IPS DF 6.9 (cell line): ENCODE data around the gene MATK.

ENCODE experiments used
- DNase-seq: peaks from one replicate; pipeline ENCODE4 v3.0.0-alpha.2; 2013; ENCODE audit warnings: low read depth, low spot score
- H3K27ac ChIP-seq: one replicate; pipeline ENCODE4 v1.5.1; 2013; ENCODE audit warnings: low read length, control low read depth
- H3K27me3 ChIP-seq: 2 replicates; pipeline ENCODE4 v1.6.1; 2013; ENCODE audit warnings: mild to moderate bottlenecking, low read length; ENCODE audit not compliant: control insufficient read depth, insufficient read depth
- H3K36me3 ChIP-seq: 2 replicates; pipeline ENCODE4 v1.6.1; 2013; ENCODE audit warnings: low read length; ENCODE audit not compliant: control insufficient read depth, insufficient read depth
- H3K4me1 ChIP-seq: 2 replicates; pipeline ENCODE4 v1.6.1; 2013; ENCODE audit warnings: low read length; ENCODE audit not compliant: control insufficient read depth, insufficient read depth
- H3K4me3 ChIP-seq: 2 replicates; pipeline ENCODE4 v1.5.1; 2013; ENCODE audit warnings: mild to moderate bottlenecking, low read length
- H3K9me3 ChIP-seq: 2 replicates; pipeline ENCODE4 v1.6.1; 2013; ENCODE audit warnings: low read length, inconsistent platforms; ENCODE audit not compliant: control insufficient read depth, insufficient read depth
- WGBS: extraction: QIAGEN DNeasy Blood & Tissue Kit; methylation state at CpG from one replicate; pipeline ENCODE4 v1.1.7; 2013; ENCODE audit warnings: mixed read lengths, missing lambda C conversion rate; ENCODE audit not compliant: insufficient read length, insufficient coverage; 5-methylcytosine and 5-hydroxymethylcytosine counted together

The MATK gene

GRCh38 chr19:3804429-3804828, 18.2 kb upstream of the MATK start:
- no peak overlapping the region for H3K27ac ChIP-seq
- DNase-seq, result no peak
- no peaks in the 10 kb centered on the region for H3K27me3 ChIP-seq
- H3K36me3 ChIP-seq, result no peaks in the 10 kb centered on the region
- no CpG with 5 or more reads among the region's 13 CpGs for WGBS
- no peaks in the 10 kb centered on the region for H3K9me3 ChIP-seq
- H3K4me1 ChIP-seq, result no peaks in the 10 kb centered on the region
- H3K4me3 ChIP-seq, result no peak overlapping the region

GRCh38 chr19:3803986-3804385, 17.8 kb upstream of the MATK start:
- H3K36me3 ChIP-seq, result no peaks in the 10 kb centered on the region
- WGBS, result no CpG with 5 or more reads among the region's 10 CpGs
- H3K27me3 ChIP-seq, result no peaks in the 10 kb centered on the region
- no peak overlapping the region for H3K27ac ChIP-seq
- no peak for DNase-seq
- no peaks in the 10 kb centered on the region for H3K4me1 ChIP-seq
- H3K4me3 ChIP-seq, result no peak overlapping the region
- H3K9me3 ChIP-seq, result no peaks in the 10 kb centered on the region

GRCh38 chr19:3803114-3803888, 17.1 kb upstream of the MATK start:
- Histone ChIP-seq H3K4me3 (no peak overlapping the region), H3K27me3 (no peaks in the 10 kb centered on the region), H3K27ac (no peak overlapping the region), H3K9me3 (no peaks in the 10 kb centered on the region), H3K36me3 (no peaks in the 10 kb centered on the region), H3K4me1 (no peaks in the 10 kb centered on the region)
- no peak for DNase-seq
- no CpG with 5 or more reads among the region's 24 CpGs for WGBS

GRCh38 chr19:3801412-3802096, 15.4 kb upstream of the MATK start:
- Histone ChIP-seq H3K27ac (no peak overlapping the region), H3K4me1 (no peaks in the 10 kb centered on the region), H3K4me3 (peak overlapping the region; percentile 13; the same call in 1 of the 2 replicates), H3K36me3 (no peaks in the 10 kb centered on the region), H3K27me3 (no peaks in the 10 kb centered on the region), H3K9me3 (no peaks in the 10 kb centered on the region; the same call in 1 of the 2 replicates)
- DNase-seq, result no peak
- WGBS, result no CpG with 5 or more reads among the region's 46 CpGs

- WGBS, result no CpG with 5 or more reads among the region's 21 CpGs
- Histone ChIP-seq H3K4me1 (no peaks in the 10 kb centered on the region), H3K4me3 (peak overlapping the region; percentile 13; the same call in 1 of the 2 replicates), H3K27ac (no peak overlapping the region), H3K36me3 (no peaks in the 10 kb centered on the region), H3K27me3 (no peaks in the 10 kb centered on the region), H3K9me3 (no peaks in the 10 kb centered on the region; the same call in 1 of the 2 replicates)
- no peak for DNase-seq
These were observed 14.8 kb upstream of the MATK start for GRCh38 chr19:3800996-3801395.

- no CpG with 5 or more reads among the region's 6 CpGs for WGBS
- Histone ChIP-seq H3K27ac (no peak overlapping the region), H3K4me3 (no peak overlapping the region), H3K27me3 (no peaks in the 10 kb centered on the region), H3K36me3 (no peaks in the 10 kb centered on the region), H3K4me1 (no peaks in the 10 kb centered on the region), H3K9me3 (no peaks in the 10 kb centered on the region; the same call in none of the 2 replicates)
- DNase-seq, result no peak
These were observed 12.0 kb upstream of the MATK start for GRCh38 chr19:3798137-3798536.

- DNase-seq, result no peak
- H3K27ac ChIP-seq, result no peak overlapping the region
- WGBS, result no CpG with 5 or more reads among the region's 2 CpGs
- H3K27me3 ChIP-seq, result no peaks in the 10 kb centered on the region
- H3K36me3 ChIP-seq, result no peaks in the 10 kb centered on the region
- H3K4me1 ChIP-seq, result no peaks in the 10 kb centered on the region; the same call in 1 of the 2 replicates
- no peaks in the 10 kb centered on the region; the same call in none of the 2 replicates for H3K9me3 ChIP-seq
- no peak overlapping the region for H3K4me3 ChIP-seq
These were observed 10.2 kb upstream of the MATK start for GRCh38 chr19:3796358-3796757.

GRCh38 chr19:3793799-3794198, 7.6 kb upstream of the MATK start:
- Histone ChIP-seq H3K4me1 (no peaks in the 10 kb centered on the region; the same call in 1 of the 2 replicates), H3K27me3 (no peaks in the 10 kb centered on the region), H3K4me3 (no peak overlapping the region), H3K9me3 (no peaks in the 10 kb centered on the region; the same call in none of the 2 replicates), H3K36me3 (no peaks in the 10 kb centered on the region), H3K27ac (no peak overlapping the region)
- no peak for DNase-seq
- WGBS, result no CpG with 5 or more reads among the region's 3 CpGs

GRCh38 chr19:3792114-3792513, 5.9 kb upstream of the MATK start:
- no CpG with 5 or more reads among the region's 3 CpGs for WGBS
- Histone ChIP-seq H3K4me3 (no peak overlapping the region), H3K36me3 (no peaks in the 10 kb centered on the region), H3K27me3 (no peaks in the 10 kb centered on the region), H3K27ac (no peak overlapping the region), H3K4me1 (no peaks in the 10 kb centered on the region; the same call in 1 of the 2 replicates), H3K9me3 (no peaks in the 10 kb centered on the region; the same call in none of the 2 replicates)
- no peak for DNase-seq

- Histone ChIP-seq H3K27me3 (no peaks in the 10 kb centered on the region), H3K36me3 (no peaks in the 10 kb centered on the region), H3K4me1 (no peaks in the 10 kb centered on the region; the same call in 1 of the 2 replicates), H3K4me3 (no peak overlapping the region), H3K9me3 (no peaks in the 10 kb centered on the region; the same call in 1 of the 2 replicates), H3K27ac (no peak overlapping the region)
- WGBS, result no CpG with 5 or more reads among the region's 7 CpGs
- DNase-seq, result no peak
These were observed 4.8 kb upstream of the MATK start for GRCh38 chr19:3790941-3791340.
